Keratinocyte (primary cell): ENCODE data around the gene PLCL1. TPM values are rescaled to one million over a fixed set of nuclear protein-coding genes. Genes with fewer than 3 reads are reported as not detected.

ENCODE experiments used
- DNase-seq: peaks from one replicate; pipeline ENCODE4 v3.0.0-alpha.2; 2011; ENCODE audit warnings: low read depth, missing footprints, low spot score
- FAIRE-seq: peaks from 2 replicates; lab custom pipeline; 2011; peaks lifted over from hg19 to GRCh38; lab: Jason Lieb, UNC
- H2AFZ ChIP-seq: 2 replicates; pipeline ENCODE4 v1.6.0; 2012; ENCODE audit warnings: low read length, control low read depth, inconsistent platforms; ENCODE audit not compliant: control insufficient read depth
- H3K27ac ChIP-seq: 2 replicates; pipeline ENCODE4 v1.5.1; 2011; ENCODE audit warnings: low read length; ENCODE audit not compliant: control insufficient read depth, insufficient read depth
- H3K27me3 ChIP-seq: 3 replicates; pipeline ENCODE4 v1.6.0; 2011; ENCODE audit warnings: low read length; ENCODE audit not compliant: control insufficient read depth, insufficient read depth; ENCODE audit errors: extremely low read depth
- H3K36me3 ChIP-seq, 2 experiments: 2 replicates in 1 of 2; 3 replicates in 1 of 2; pipeline ENCODE4 v1.5.1; 2011; ENCODE audit warnings: low read length in 2 of 2, mild to moderate bottlenecking in 1 of 2; ENCODE audit not compliant: control insufficient read depth in 2 of 2, insufficient read depth in 2 of 2; ENCODE audit errors: extremely low read depth in 1 of 2
- H3K4me1 ChIP-seq: 3 replicates; pipeline ENCODE4 v1.5.1; 2011; ENCODE audit warnings: low read length; ENCODE audit not compliant: control insufficient read depth, insufficient read depth; ENCODE audit errors: extremely low read depth
- H3K4me2 ChIP-seq: 3 replicates; pipeline ENCODE4 v1.6.0; 2011; ENCODE audit warnings: low read depth, low read length; ENCODE audit not compliant: control insufficient read depth, insufficient read depth; ENCODE audit errors: extremely low read depth
- H3K4me3 ChIP-seq, 3 experiments: fragments of 200-600 bp in 1 of 3; sonication (generic) in 1 of 3; 2 replicates in 2 of 3; 3 replicates in 1 of 3; pipeline ENCODE4 v1.5.1; 2011 to 2016; ENCODE audit warnings: low read length in 3 of 3, mild to moderate bottlenecking in 3 of 3, control low read depth in 2 of 3, inconsistent platforms in 1 of 3, low read depth in 1 of 3, mixed read lengths in 1 of 3, mixed run types in 1 of 3, moderate library complexity in 1 of 3; ENCODE audit not compliant: control insufficient read depth in 2 of 3, insufficient read depth in 2 of 3; ENCODE audit errors: extremely low read depth in 1 of 3
- H3K79me2 ChIP-seq: 2 replicates; pipeline ENCODE4 v1.6.0; 2012; ENCODE audit warnings: low read length; ENCODE audit not compliant: control insufficient read depth, insufficient read depth
- H3K9ac ChIP-seq: 3 replicates; pipeline ENCODE4 v1.6.0; 2011; ENCODE audit warnings: low read length; ENCODE audit not compliant: control insufficient read depth, insufficient read depth; ENCODE audit errors: extremely low read depth
- H3K9me1 ChIP-seq: 3 replicates; pipeline ENCODE4 v1.6.0; 2011; ENCODE audit warnings: low read length; ENCODE audit not compliant: control insufficient read depth, insufficient read depth; ENCODE audit errors: extremely low read depth
- H3K9me3 ChIP-seq: 2 replicates; pipeline ENCODE4 v1.5.1; 2012; ENCODE audit warnings: low read depth, low read length; ENCODE audit not compliant: control insufficient read depth
- H4K20me1 ChIP-seq: 3 replicates; pipeline ENCODE4 v1.6.0; 2011; ENCODE audit warnings: low read length; ENCODE audit not compliant: control insufficient read depth, insufficient read depth; ENCODE audit errors: extremely low read depth
- CTCF ChIP-seq, 3 experiments: IDR thresholded peaks in 1 of 3; conservative IDR thresholded peaks in 1 of 3; optimal IDR thresholded peaks in 1 of 3; 2 replicates in 2 of 3; 3 replicates in 1 of 3; pipeline versions ENCODE3 to v1.5.1; 2011; ENCODE audit warnings: low read length in 3 of 3, mild to moderate bottlenecking in 3 of 3, moderate library complexity in 2 of 3, control low read depth in 1 of 3, inconsistent platforms in 1 of 3; ENCODE audit not compliant: insufficient read depth in 2 of 3; ENCODE audit errors: extremely low read depth in 1 of 3
- EZH2 ChIP-seq: IDR thresholded peaks from one replicate; pipeline ENCODE4 v1.6.1; 2012; ENCODE audit warnings: inconsistent platforms, mild to moderate bottlenecking, low read length, moderate library complexity
- dilution Hi-C: fragments of 300-500 bp; cut with MboI; formaldehyde crosslinking; loops from one replicate; pipeline ENCODE4 v1.7.0; 2020; ENCODE audit warnings: low sequenced_read_pairs; ENCODE audit not compliant: extremely low pct_ligation_motif_present
- polyA plus RNA-seq, 5 experiments: library from polyadenylated mRNA; depleted of rRNA in 3 of 5; stranded (reverse) in 3 of 5; stranded (forward) in 1 of 5; unstranded in 1 of 5; fragments of >200 nt; gene quantifications; 1 replicate in 1 of 5; 2 replicates in 3 of 5; 3 replicates in 1 of 5; pipeline versions ENCODE4 v1.2.1 to v1.2.3, GENCODE V29; 2011 to 2012; ENCODE audit warnings: missing spikeins in 2 of 5, low read depth in 1 of 5, low replicate concordance in 1 of 5

Gene PLCL1
- polyA plus RNA-seq, 1 donor (not counting 4 experiments of a cell fraction or from before 2014, with no cell fraction given) = 0.01 TPM

- dilution Hi-C loops = no loop called here
- Histone ChIP-seq H3K4me3 (no peak overlapping the region), H3K27me3 (no peaks in the 10 kb centered on the region), H3K36me3 (no peaks in the 10 kb centered on the region), H3K9me3 (no peaks in the 10 kb centered on the region), H4K20me1 (no peaks in the 10 kb centered on the region), H2AFZ (no peak overlapping the region), H3K27ac (no peak overlapping the region), H3K4me2 (no peak overlapping the region), H3K79me2 (no peaks in the 10 kb centered on the region), H3K9me1 (no peaks in the 10 kb centered on the region), H3K4me1 (no peaks in the 10 kb centered on the region), H3K9ac (no peak overlapping the region)
- no peak for TF ChIP-seq EZH2
- TF ChIP-seq CTCF (optimal IDR thresholded peaks at IDR 0.05 in 1 of 3, IDR thresholded peaks at IDR 0.05 in 1 of 3, conservative IDR thresholded peaks at IDR 0.05 in 1 of 3; ENCODE audit: extremely low read depth in 1 of 3, insufficient read depth in 2 of 3, low read length in 3 of 3) = no peak
- DNase-seq (no peak), FAIRE-seq (no peak)
These were observed 229.2 kb downstream of the PLCL1 start for GRCh38 chr2:198033626-198034025.

- H3K4me3 ChIP-seq = no peak overlapping the region
- no peak overlapping the region for H3K27ac ChIP-seq
- TF ChIP-seq CTCF (optimal IDR thresholded peaks at IDR 0.05 in 1 of 3, IDR thresholded peaks at IDR 0.05 in 1 of 3, conservative IDR thresholded peaks at IDR 0.05 in 1 of 3; ENCODE audit: extremely low read depth in 1 of 3, insufficient read depth in 2 of 3, low read length in 3 of 3) (no peak), EZH2 (no peak)
- H3K27me3 ChIP-seq = no peaks in the 10 kb centered on the region
- no peaks in the 10 kb centered on the region for H4K20me1 ChIP-seq
- H3K36me3 ChIP-seq = no peaks in the 10 kb centered on the region
- no peaks in the 10 kb centered on the region for H3K9me3 ChIP-seq
- H3K4me2 ChIP-seq = no peak overlapping the region
- H2AFZ ChIP-seq = no peak overlapping the region
- H3K4me1 ChIP-seq = no peaks in the 10 kb centered on the region
- H3K9ac ChIP-seq = no peak overlapping the region
- dilution Hi-C loops = no loop called here
- FAIRE-seq (no peak), DNase-seq (no peak)
- H3K9me1 ChIP-seq = no peaks in the 10 kb centered on the region
- H3K79me2 ChIP-seq = no peaks in the 10 kb centered on the region
These were observed 231.9 kb downstream of the PLCL1 start for GRCh38 chr2:198036029-198036879.
